Lower leg skin (tissue), 3 donors: Measurements from ENCODE around the gene HES3.

Experiments
- POLR2A ChIP-seq, 2 donors: fragments of 450-650 bp; IDR thresholded peaks; one replicate each; pipeline ENCODE4 v1.6.1; 2016 to 2017; ENCODE audit warnings: antibody characterized with exemption in 2 of 2, mild to moderate bottlenecking in 1 of 2, moderate library complexity in 1 of 2
- TF ChIP-seq, protein P1 (sequence below), 3 donors: fragments of 450-650 bp; IDR thresholded peaks; one replicate each; pipeline ENCODE4 v1.5.1; 2016; ENCODE audit warnings: antibody characterized with exemption in 3 of 3, mild to moderate bottlenecking in 3 of 3, moderate library complexity in 2 of 3

DNA sequence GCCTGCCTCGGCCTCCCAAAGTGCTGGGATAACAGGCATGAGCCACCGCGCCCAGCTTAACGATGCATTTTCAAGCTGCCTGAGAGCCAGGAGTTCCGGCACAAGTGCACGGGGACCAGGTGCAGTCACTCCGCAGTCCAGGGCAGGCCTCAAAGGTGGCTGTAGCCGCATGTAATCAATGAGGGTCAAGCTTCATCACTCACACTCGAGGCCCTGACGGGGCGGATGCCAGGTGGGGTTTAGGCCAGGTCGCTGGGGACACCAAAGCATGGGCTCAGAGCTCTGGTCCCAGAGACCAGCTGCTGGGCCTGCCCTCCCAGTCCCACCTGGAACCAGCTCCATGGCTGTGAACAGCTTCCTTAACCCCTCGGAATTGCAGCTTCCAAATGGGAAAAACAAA, 43.0 kb downstream of the HES3 start:
- TF ChIP-seq, protein P1, sequence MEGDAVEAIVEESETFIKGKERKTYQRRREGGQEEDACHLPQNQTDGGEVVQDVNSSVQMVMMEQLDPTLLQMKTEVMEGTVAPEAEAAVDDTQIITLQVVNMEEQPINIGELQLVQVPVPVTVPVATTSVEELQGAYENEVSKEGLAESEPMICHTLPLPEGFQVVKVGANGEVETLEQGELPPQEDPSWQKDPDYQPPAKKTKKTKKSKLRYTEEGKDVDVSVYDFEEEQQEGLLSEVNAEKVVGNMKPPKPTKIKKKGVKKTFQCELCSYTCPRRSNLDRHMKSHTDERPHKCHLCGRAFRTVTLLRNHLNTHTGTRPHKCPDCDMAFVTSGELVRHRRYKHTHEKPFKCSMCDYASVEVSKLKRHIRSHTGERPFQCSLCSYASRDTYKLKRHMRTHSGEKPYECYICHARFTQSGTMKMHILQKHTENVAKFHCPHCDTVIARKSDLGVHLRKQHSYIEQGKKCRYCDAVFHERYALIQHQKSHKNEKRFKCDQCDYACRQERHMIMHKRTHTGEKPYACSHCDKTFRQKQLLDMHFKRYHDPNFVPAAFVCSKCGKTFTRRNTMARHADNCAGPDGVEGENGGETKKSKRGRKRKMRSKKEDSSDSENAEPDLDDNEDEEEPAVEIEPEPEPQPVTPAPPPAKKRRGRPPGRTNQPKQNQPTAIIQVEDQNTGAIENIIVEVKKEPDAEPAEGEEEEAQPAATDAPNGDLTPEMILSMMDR (IDR thresholded peaks at IDR 0.05) = no peak
- no peak for TF ChIP-seq POLR2A (IDR thresholded peaks at IDR 0.05)
